Esophagus (tissue), 2 donors: ENCODE data around the gene CIZ1. TPM values are rescaled to one million over a fixed set of nuclear protein-coding genes. Genes with fewer than 3 reads are reported as not detected.

Source experiments
- H3K27ac ChIP-seq, 2 donors: one replicate each; pipeline ENCODE4 v1.5.1; 2013; ENCODE audit warnings: low read depth in 2 of 2, mild to moderate bottlenecking in 2 of 2, inconsistent platforms in 1 of 2, low read length in 1 of 2, moderate library complexity in 1 of 2
- H3K27me3 ChIP-seq, 2 donors: one replicate each; pipeline ENCODE4 v1.6.1; 2013; ENCODE audit warnings: low read length in 2 of 2, control low read depth in 1 of 2, mild to moderate bottlenecking in 1 of 2; ENCODE audit not compliant: insufficient read depth in 2 of 2, control insufficient read depth in 1 of 2
- H3K36me3 ChIP-seq, 2 donors: one replicate each; pipeline ENCODE4 v1.6.1; 2013; ENCODE audit warnings: low read length in 1 of 2; ENCODE audit not compliant: control insufficient read depth in 2 of 2, insufficient read depth in 2 of 2
- H3K4me1 ChIP-seq, 2 donors: one replicate each; pipeline ENCODE4 v1.6.1; 2013; ENCODE audit warnings: low read length in 1 of 2; ENCODE audit not compliant: control insufficient read depth in 2 of 2, insufficient read depth in 2 of 2
- H3K4me3 ChIP-seq, 2 donors: one replicate each; pipeline ENCODE4 v1.5.1; 2013; ENCODE audit warnings: low read length in 2 of 2, mild to moderate bottlenecking in 2 of 2, low read depth in 1 of 2, moderate library complexity in 1 of 2
- H3K9me3 ChIP-seq, 2 donors: one replicate each; pipeline ENCODE4 v1.6.1; 2013; ENCODE audit warnings: mild to moderate bottlenecking in 2 of 2, low read depth in 1 of 2, low read length in 1 of 2, moderate library complexity in 1 of 2; ENCODE audit not compliant: control insufficient read depth in 2 of 2, insufficient read depth in 1 of 2
- WGBS, 2 donors: extraction: QIAGEN DNeasy Blood & Tissue Kit; methylation state at CpG; one replicate each; pipeline ENCODE4 v1.1.7; 2013; 5-methylcytosine and 5-hydroxymethylcytosine counted together
- polyA plus RNA-seq, 2 donors: library from polyadenylated mRNA; stranded (reverse); fragments of 200-250 nt; gene quantifications; one replicate each; pipeline ENCODE4 v1.2.3, GENCODE V29; 2013
- donor health status: healthy with polysubstance abuse.
- donor health status: Bipolar disorder and iron deficiency.

CIZ1 gene
- polyA plus RNA-seq, 2 donors, result 39.8 to 39.9 TPM

DNA sequence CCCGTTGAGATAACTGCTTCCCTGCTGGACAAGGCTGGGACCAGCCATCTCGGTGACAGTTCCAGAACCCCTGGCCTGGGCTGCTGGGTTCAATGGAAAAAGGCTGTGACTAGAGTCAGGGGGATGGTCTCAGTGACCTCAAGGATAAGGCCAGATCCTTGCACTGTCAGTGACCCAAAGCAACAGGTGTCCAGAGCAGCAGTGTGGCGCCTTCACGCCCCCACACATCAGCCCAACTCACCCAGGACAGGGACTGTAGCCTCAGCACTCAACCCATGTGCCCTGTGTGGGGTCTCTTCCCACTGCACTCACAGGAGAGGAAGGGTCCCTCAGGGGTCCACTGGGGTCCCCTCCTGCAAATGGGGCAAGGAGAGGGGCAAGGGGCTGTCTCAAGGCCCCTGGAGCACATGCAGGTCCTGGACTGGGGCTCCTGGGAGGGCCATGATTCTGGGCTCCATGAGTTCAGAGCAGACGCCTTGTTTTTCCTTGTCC, 42.8 kb downstream of the CIZ1 start:
- peaks cover 7 to 46% of the 10 kb centered on the region in 2 donors for H3K4me1 ChIP-seq
- WGBS, 2 donors, result 82 to 83% methylated on average over 5 of the region's 5 CpGs

DNA sequence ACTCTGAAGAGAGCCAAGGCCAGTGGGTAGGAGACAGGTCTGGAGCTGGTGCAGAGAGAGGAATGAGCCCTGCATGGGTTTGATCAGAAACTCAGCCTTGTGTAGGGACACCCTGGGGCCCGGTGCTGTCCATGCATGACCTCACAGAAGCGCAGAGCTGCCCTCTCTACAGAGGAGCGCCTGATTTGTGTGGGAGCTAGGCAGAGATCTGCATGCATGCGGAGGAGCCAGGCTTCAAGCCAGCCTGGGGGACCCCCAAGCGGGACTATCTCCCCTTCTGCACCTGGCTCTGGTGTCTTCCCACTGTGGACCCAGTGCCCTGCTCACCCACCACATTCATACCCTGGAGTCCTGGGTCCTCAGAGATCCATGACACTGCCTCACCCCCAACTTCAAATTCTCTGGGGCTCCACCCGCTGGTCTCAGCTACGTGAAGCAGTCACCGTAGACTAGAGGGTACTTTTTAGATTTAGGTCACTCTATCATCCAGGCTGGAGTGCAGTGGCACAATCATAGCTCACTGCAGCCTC, 44.7 kb downstream of the CIZ1 start:
- Histone ChIP-seq H3K27ac (peak overlapping the region; percentile 91), H3K4me1 (peaks cover 7 to 48% of the 10 kb centered on the region in 2 donors), H3K4me3 (no peak overlapping the region), H3K36me3 (peaks cover 0 to 4% of the 10 kb centered on the region in 2 donors), H3K9me3 (no peaks in the 10 kb centered on the region), H3K27me3 (no peaks in the 10 kb centered on the region)
- WGBS, 2 donors, result 92 to 93% methylated on average over 8 of the region's 8 CpGs

More for the DNA sequence above, 42.8 kb downstream of the CIZ1 start:
- Histone ChIP-seq H3K27ac (peak overlapping the region; percentile 86 to 95), H3K4me3 (no peak overlapping the region), H3K9me3 (no peaks in the 10 kb centered on the region), H3K36me3 (peaks cover 0 to 4% of the 10 kb centered on the region in 2 donors), H3K27me3 (no peaks in the 10 kb centered on the region)

DNA sequence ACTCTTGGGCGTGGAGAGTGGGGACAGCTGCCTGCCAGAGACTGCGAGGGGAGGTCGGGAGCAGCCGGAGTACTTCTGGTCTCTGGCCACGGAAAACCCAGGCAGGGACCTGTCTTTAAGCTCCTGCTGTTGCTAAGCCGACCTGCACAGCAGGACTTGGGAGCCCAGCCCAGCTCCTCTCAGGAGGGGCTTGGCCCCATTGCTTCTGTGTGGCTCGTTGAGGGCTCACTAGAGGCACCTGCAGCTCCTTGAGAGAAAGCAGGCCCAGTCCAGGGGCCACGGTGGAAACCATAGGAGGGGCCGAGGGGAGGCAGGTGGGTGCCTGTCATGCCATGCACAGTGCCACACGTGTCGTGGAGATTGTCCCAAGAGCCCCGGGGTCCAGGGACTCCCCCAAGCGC, 45.4 kb downstream of the CIZ1 start:
- peaks cover 0 to 4% of the 10 kb centered on the region in 2 donors for H3K36me3 ChIP-seq
- H3K4me1 ChIP-seq, result peaks cover 7 to 48% of the 10 kb centered on the region in 2 donors

DNA sequence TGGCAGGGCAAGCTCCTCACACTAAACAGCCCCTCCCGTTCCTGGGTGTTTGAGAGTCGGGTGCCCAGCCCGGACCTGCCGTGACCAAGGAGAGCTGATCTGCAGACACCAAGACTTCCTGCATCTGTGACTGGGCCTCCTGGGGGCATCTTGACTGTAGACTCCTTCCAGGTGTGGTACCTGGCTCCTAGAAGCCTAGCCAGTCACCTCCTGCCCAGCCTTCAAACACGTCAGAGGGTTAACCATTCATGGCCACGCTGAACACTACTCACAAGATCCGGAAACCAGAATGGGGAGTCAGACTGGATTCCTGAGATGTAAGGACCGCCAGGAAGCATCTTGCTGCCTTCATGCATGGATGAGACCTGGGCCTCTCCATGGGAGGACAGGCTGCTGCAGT, 45.8 kb downstream of the CIZ1 start:
- Histone ChIP-seq H3K4me1 (peaks cover 7 to 45% of the 10 kb centered on the region in 2 donors), H3K4me3 (no peak overlapping the region), H3K36me3 (peaks cover 0 to 4% of the 10 kb centered on the region in 2 donors), H3K27me3 (no peaks in the 10 kb centered on the region), H3K27ac (peak overlapping the region; percentile 91), H3K9me3 (no peaks in the 10 kb centered on the region)
- WGBS, 2 donors, result 40 to 57% methylated on average over 8 of the region's 8 CpGs

More for the DNA sequence above, 45.4 kb downstream of the CIZ1 start:
- no peaks in the 10 kb centered on the region for H3K27me3 ChIP-seq
- WGBS, 2 donors, result 60 to 71% methylated on average over 13 of the region's 13 CpGs
- H3K27ac ChIP-seq, result peak overlapping the region; percentile 91
- H3K4me3 ChIP-seq, result no peak overlapping the region
- H3K9me3 ChIP-seq, result no peaks in the 10 kb centered on the region

DNA sequence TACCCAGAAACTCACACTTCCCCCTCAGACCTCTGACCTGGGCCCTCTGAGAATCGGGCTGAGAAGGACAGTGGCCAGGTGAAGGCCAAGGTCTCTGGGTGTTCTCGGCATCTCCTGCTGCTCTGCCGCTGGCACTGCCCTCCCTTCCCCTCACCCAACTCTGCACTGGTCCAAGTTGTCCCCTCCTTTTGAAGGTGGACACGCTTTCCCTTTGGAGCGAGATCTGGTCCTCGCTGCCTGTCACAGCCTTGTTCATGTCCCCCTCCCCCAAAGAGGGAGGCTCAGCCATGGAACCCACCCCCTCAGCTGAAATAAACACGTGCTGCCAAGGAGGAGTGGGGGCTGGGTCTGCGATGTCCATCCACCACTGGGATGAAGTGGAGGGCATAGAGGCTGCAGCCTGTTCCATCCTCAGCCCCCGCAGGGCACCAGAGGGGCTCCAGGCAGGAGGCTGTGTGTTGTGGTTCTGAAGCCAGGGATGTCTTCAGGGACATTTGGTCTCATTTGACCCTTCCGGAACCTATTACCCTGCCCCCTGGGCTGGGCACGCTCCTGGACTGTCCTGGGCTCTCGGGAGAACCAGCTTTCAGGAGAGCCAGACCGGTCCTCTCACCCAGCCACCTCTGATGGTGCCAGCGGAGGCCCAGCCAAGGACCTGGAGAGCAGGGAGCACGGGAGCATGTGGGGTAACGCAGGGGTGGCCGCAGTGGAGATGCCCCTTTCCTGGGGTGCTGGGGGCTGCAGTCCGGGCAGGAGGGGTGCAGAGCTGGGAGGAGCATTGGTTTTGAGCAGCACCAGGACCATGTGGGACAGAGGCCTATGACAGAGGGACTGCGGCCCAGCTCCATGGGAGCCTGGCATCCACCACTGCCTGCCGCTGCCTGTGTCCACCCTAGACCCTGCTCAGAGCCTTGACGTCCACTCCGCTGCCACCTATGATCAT, 46.9 kb downstream of the CIZ1 start:
- H3K9me3 ChIP-seq, result no peaks in the 10 kb centered on the region
- H3K27ac ChIP-seq, result peak overlapping the region; percentile 91
- no peak overlapping the region for H3K4me3 ChIP-seq
- 92% methylated on average over 22 of the region's 22 CpGs for WGBS, 2 donors
- peaks cover 7 to 36% of the 10 kb centered on the region in 2 donors for H3K4me1 ChIP-seq
- H3K27me3 ChIP-seq, result no peaks in the 10 kb centered on the region
- H3K36me3 ChIP-seq, result peaks cover 0 to 2% of the 10 kb centered on the region in 2 donors

DNA sequence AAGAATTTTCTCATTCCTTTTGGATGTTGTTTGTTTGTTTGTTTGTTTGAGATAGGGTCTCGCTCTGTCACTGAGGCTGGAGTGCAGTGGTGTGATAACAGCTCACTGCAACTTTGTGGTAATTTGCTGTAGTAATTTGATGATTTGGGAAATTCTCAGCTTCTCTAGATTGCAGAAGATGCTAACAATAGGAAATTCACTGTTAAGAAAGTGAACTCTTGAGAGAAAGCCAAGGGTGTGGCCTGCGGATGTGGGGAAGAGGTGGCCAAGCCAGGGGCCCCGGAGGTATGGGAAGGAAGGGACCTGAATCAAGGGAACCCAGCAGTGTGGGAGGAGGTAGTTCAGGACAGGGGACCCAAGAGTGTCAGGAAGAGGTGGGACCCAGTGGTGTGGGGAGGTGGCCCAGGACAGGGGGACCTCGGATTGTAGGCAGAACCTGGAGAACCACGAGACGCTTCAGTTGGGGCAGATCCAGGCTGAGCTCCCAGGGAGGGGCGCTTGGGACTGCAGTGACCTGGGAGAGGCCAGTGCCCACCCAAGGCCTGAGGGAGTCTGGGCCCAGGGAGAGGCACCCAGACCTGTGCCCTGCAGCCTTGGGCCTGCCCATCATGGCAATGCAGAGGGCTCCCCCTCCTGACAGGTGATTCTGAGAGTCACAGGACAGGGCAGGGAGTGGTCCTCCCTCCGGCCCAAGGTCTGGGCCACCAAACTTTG, 47.7 kb downstream of the CIZ1 start:
- no peaks in the 10 kb centered on the region for H3K27me3 ChIP-seq
- 56 to 64% methylated on average over 8 of the region's 8 CpGs for WGBS, 2 donors
- H3K4me3 ChIP-seq, result no peak overlapping the region
- H3K9me3 ChIP-seq, result no peaks in the 10 kb centered on the region
- H3K36me3 ChIP-seq, result peaks cover 0 to 2% of the 10 kb centered on the region in 2 donors
- peak overlapping the region in 1 of 2 donors; percentile 91 for H3K27ac ChIP-seq
- peaks cover 7 to 28% of the 10 kb centered on the region in 2 donors for H3K4me1 ChIP-seq

DNA sequence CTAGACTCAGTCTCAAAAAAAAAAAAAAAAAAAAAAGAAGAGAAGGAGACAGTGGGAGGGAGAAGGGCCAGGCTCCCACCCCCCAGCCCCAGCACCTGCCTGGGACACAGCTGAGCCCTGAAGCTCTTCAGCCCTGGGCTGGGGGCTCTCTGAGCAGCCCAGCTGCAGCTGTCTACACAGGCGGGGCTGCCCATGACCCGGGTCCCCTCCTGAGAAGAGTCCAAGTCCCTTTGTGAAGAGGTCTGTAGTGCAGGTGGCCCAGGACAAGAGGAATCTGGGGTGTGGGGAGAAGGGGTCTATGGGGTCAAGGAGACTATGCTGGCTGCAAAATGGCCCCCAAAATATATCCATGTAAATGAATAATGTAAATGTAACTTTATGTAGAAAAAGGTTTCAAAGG, 48.8 kb downstream of the CIZ1 start:
- no peaks in the 10 kb centered on the region for H3K36me3 ChIP-seq
- 73 to 78% methylated on average over 2 of the region's 2 CpGs for WGBS, 2 donors
- H3K27me3 ChIP-seq, result no peaks in the 10 kb centered on the region

DNA sequence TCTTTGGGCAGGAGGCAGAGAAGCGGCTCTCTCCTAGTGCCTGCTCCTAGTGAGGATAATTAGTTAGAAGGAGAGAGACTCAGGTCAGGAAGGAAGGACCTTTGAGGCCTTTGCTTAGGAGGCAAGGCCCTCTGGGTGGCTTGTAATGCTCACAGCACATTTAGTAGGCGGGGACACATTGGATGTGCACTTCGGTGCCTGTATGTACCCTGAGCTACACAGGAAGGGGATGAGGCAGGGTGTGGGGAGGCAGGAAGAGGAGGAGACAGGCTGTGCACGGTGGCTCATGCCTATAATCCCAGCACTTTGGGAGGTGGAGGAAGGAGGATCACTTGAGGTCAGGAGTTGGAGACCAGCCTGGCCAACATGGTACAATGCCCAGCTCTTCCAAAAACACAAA, 49.3 kb downstream of the CIZ1 start:
- H3K4me3 ChIP-seq, result no peak overlapping the region
- peak overlapping the region in 1 of 2 donors; percentile 58 for H3K27ac ChIP-seq
- no peaks in the 10 kb centered on the region for H3K9me3 ChIP-seq
- H3K27me3 ChIP-seq, result no peaks in the 10 kb centered on the region
- no peaks in the 10 kb centered on the region for H3K36me3 ChIP-seq
- WGBS, 2 donors, result 62 to 65% methylated on average over 4 of the region's 4 CpGs
- H3K4me1 ChIP-seq, result peaks cover 7 to 22% of the 10 kb centered on the region in 2 donors

More for the DNA sequence above, 48.8 kb downstream of the CIZ1 start:
- Histone ChIP-seq H3K4me1 (peaks cover 7 to 22% of the 10 kb centered on the region in 2 donors), H3K4me3 (no peak overlapping the region), H3K9me3 (no peaks in the 10 kb centered on the region), H3K27ac (no peak overlapping the region)

DNA sequence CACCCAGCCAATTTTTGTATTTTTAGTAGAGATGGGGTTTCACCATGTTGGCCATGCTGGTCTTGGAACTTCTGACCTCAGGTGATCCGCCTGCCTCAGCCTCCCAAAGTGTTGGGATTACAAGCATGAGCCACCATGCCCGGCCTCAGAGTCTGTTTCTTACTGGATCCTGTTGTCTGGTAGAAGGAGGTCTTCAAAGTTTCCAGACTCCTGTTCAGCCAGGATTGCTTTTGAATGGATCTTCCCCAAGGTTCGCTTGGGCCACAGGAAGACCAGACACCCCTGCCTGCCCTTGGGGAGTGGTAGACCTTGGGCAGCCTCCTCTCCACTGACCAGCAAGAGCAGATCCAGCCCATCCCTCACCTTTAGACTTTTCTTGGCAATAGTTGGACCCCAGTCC, 49.8 kb downstream of the CIZ1 start:
- Histone ChIP-seq H3K4me3 (no peak overlapping the region), H3K27ac (no peak overlapping the region), H3K4me1 (peaks cover 7 to 18% of the 10 kb centered on the region in 2 donors), H3K36me3 (no peaks in the 10 kb centered on the region), H3K9me3 (no peaks in the 10 kb centered on the region), H3K27me3 (no peaks in the 10 kb centered on the region)
- 95 to 98% methylated on average over 3 of the region's 3 CpGs for WGBS, 2 donors
